HAP-1 (cell line): Measurements from ENCODE around the gene BIRC3.
"Not testable (repeated sequence)": the region's sequence is repeated elsewhere in the genome, so short reads cannot be mapped to it uniquely, and the experiment has no call there.

Source experiments
- DNase-seq, 2 experiments: peaks; one replicate each; pipeline ENCODE4 v3.0.0-alpha.2; 2016 to 2020; ENCODE audit warnings: low spot score in 2 of 2
- H3K27me3 ChIP-seq: fragments of 250-450 bp; sonication (Bioruptor Pico); 2 replicates; pipeline ENCODE4 v1.5.1; 2020; ENCODE audit warnings: low read depth, mild to moderate bottlenecking, moderate library complexity
- H3K36me3 ChIP-seq: fragments of 250-450 bp; sonication (Bioruptor Pico); replicated peaks from 2 replicates; pipeline ENCODE4 v1.5.1; 2020; ENCODE audit warnings: mild to moderate bottlenecking
- H3K4me1 ChIP-seq: fragments of 250-450 bp; sonication (Bioruptor Pico); 2 replicates; pipeline ENCODE4 v1.5.1; 2020; ENCODE audit warnings: mild to moderate bottlenecking
- H3K4me3 ChIP-seq: fragments of 250-450 bp; sonication (Bioruptor Pico); 2 replicates; pipeline ENCODE4 v1.5.1; 2020; ENCODE audit warnings: mild to moderate bottlenecking, moderate library complexity
- H3K9me3 ChIP-seq: fragments of 250-450 bp; sonication (Bioruptor Pico); 2 replicates; pipeline ENCODE4 v1.5.1; 2020; ENCODE audit warnings: mild to moderate bottlenecking, moderate library complexity
- in situ Hi-C: fragments of 300-500 bp; cut with MboI; formaldehyde crosslinking; loops from 3 replicates; pipeline ENCODE4 v1.14.3; 2020; ENCODE audit warnings: low sequenced_read_pairs, inconsistent platforms, mixed read lengths

BIRC3 gene

GRCh38 chr11:102322560-102322959 is 5.3 kb downstream of the BIRC3 start:
- in situ Hi-C loops = no loop called here
- Histone ChIP-seq H3K36me3 (no peaks in the 10 kb centered on the region), H3K27me3 (no peaks in the 10 kb centered on the region), H3K4me1 (no peaks in the 10 kb centered on the region), H3K4me3 (no peak overlapping the region), H3K9me3 (no peaks in the 10 kb centered on the region)
- no peak for DNase-seq

- DNase-seq = no peak
- no peaks in the 10 kb centered on the region for H3K36me3 ChIP-seq
- no peaks in the 10 kb centered on the region for H3K9me3 ChIP-seq
- no peaks in the 10 kb centered on the region for H3K27me3 ChIP-seq
- in situ Hi-C loops = no loop called here
- H3K4me3 ChIP-seq = no peak overlapping the region
- H3K4me1 ChIP-seq = no peaks in the 10 kb centered on the region
Observed at GRCh38 chr11:102323542-102324251, 6.4 kb downstream of the BIRC3 start.

- no peak for DNase-seq
- H3K9me3 ChIP-seq = no peaks in the 10 kb centered on the region
- H3K4me3 ChIP-seq = no peak overlapping the region
- no peaks in the 10 kb centered on the region for H3K4me1 ChIP-seq
- H3K36me3 ChIP-seq = no peaks in the 10 kb centered on the region
- in situ Hi-C loops = no loop called here
- H3K27me3 ChIP-seq = no peaks in the 10 kb centered on the region
Observed at GRCh38 chr11:102325088-102325487, 7.8 kb downstream of the BIRC3 start.

- Histone ChIP-seq H3K36me3 (no peaks in the 10 kb centered on the region), H3K4me3 (no peak overlapping the region), H3K9me3 (no peaks in the 10 kb centered on the region), H3K4me1 (no peaks in the 10 kb centered on the region), H3K27me3 (no peaks in the 10 kb centered on the region)
- no peak for DNase-seq
- in situ Hi-C loops = no loop called here
Observed at GRCh38 chr11:102328748-102329147, 11.5 kb downstream of the BIRC3 start.

- no peaks in the 10 kb centered on the region for H3K4me1 ChIP-seq
- no peaks in the 10 kb centered on the region for H3K27me3 ChIP-seq
- H3K36me3 ChIP-seq = no peaks in the 10 kb centered on the region
- no peak overlapping the region for H3K4me3 ChIP-seq
- no peak for DNase-seq
- H3K9me3 ChIP-seq = no peaks in the 10 kb centered on the region
- in situ Hi-C loops = no loop called here
Observed at GRCh38 chr11:102330231-102330630, 12.9 kb downstream of the BIRC3 start.

- in situ Hi-C loops = no loop called here
- H3K36me3 ChIP-seq = no peaks in the 10 kb centered on the region
- peaks cover 4% of the 10 kb centered on the region; the same call in 1 of the 2 replicates for H3K27me3 ChIP-seq
Observed at GRCh38 chr11:102331341-102331740, 14.1 kb downstream of the BIRC3 start.

GRCh38 chr11:102332611-102332994 is 15.3 kb downstream of the BIRC3 start:
- in situ Hi-C loops = no loop called here
- Histone ChIP-seq H3K9me3 (no peaks in the 10 kb centered on the region), H3K4me3 (no peak overlapping the region), H3K36me3 (no peaks in the 10 kb centered on the region), H3K4me1 (no peaks in the 10 kb centered on the region), H3K27me3 (peaks cover 10% of the 10 kb centered on the region; the same call in 1 of the 2 replicates)
- DNase-seq = no peak

More at GRCh38 chr11:102331341-102331740, 14.1 kb downstream of the BIRC3 start:
- Histone ChIP-seq H3K4me1 (no peaks in the 10 kb centered on the region), H3K9me3 (no peaks in the 10 kb centered on the region), H3K4me3 (no peak overlapping the region)
- DNase-seq = no peak

GRCh38 chr11:102338479-102339010 is 21.3 kb downstream of the BIRC3 start:
- DNase-seq = no peak
- Histone ChIP-seq H3K36me3 (no peaks in the 10 kb centered on the region), H3K4me3 (no peak overlapping the region), H3K27me3 (peaks cover 19% of the 10 kb centered on the region), H3K9me3 (no peaks in the 10 kb centered on the region), H3K4me1 (no peaks in the 10 kb centered on the region)
- in situ Hi-C loops = no loop called here

- in situ Hi-C loops = loop anchor here (5.0 kb wide), 1 partner anchor 156 kb away; no protein-coding TSS in a partner anchor
- not testable (repeated sequence) for H3K4me1 ChIP-seq
Observed at GRCh38 chr11:102341311-102341710, 24.0 kb downstream of the BIRC3 start.

GRCh38 chr11:102341844-102342318 is 24.6 kb downstream of the BIRC3 start:
- H3K4me3 ChIP-seq = no peak overlapping the region
- H3K9me3 ChIP-seq = no peaks in the 10 kb centered on the region
- H3K4me1 ChIP-seq = no peaks in the 10 kb centered on the region; the same call in 1 of the 2 replicates
- peak; percentile 69 to 84 for DNase-seq
- in situ Hi-C loops = loop anchor here (5.0 kb wide), 1 partner anchor 155 kb away; no protein-coding TSS in a partner anchor
- H3K27me3 ChIP-seq = peaks cover 9% of the 10 kb centered on the region
- no peaks in the 10 kb centered on the region for H3K36me3 ChIP-seq

More at GRCh38 chr11:102341311-102341710, 24.0 kb downstream of the BIRC3 start:
- DNase-seq, H3K9me3 ChIP-seq, H3K36me3 ChIP-seq, H3K4me3 ChIP-seq: not testable (repeated sequence)
- peaks cover 14% of the 10 kb centered on the region for H3K27me3 ChIP-seq

GRCh38 chr11:102343809-102344208 is 26.5 kb downstream of the BIRC3 start:
- in situ Hi-C loops = loop anchor here (5.0 kb wide), 1 partner anchor 153 kb away; no protein-coding TSS in a partner anchor
- H3K36me3 ChIP-seq = no peaks in the 10 kb centered on the region; the same call in 1 of the 2 replicates
- H3K27me3 ChIP-seq = peaks cover 9% of the 10 kb centered on the region
- peaks cover 4% of the 10 kb centered on the region; the same call in 1 of the 2 replicates for H3K4me1 ChIP-seq
- no peak for DNase-seq
- H3K9me3 ChIP-seq = no peaks in the 10 kb centered on the region
- no peak overlapping the region for H3K4me3 ChIP-seq

- no peak for DNase-seq
- in situ Hi-C loops = loop anchor here (5.0 kb wide), 1 partner anchor 59 kb away; no protein-coding TSS in a partner anchor
- H3K27me3 ChIP-seq = peaks cover 1% of the 10 kb centered on the region; the same call in 1 of the 2 replicates
- H3K4me3 ChIP-seq = peak overlapping the region; percentile 82
- peaks cover 7% of the 10 kb centered on the region for H3K4me1 ChIP-seq
- no peaks in the 10 kb centered on the region for H3K9me3 ChIP-seq
- peaks cover 4% of the 10 kb centered on the region; the same call in 1 of the 2 replicates for H3K36me3 ChIP-seq
Observed at GRCh38 chr11:102345904-102346303, 28.6 kb downstream of the BIRC3 start.

- DNase-seq = no peak
Observed at GRCh38 chr11:102346456-102346747, 29.1 kb downstream of the BIRC3 start.

More at GRCh38 chr11:102346456-102346747, 29.1 kb downstream of the BIRC3 start:
- in situ Hi-C loops = loop anchor here (5.0 kb wide), 1 partner anchor 59 kb away; no protein-coding TSS in a partner anchor
- H3K27me3 ChIP-seq = no peaks in the 10 kb centered on the region
- no peaks in the 10 kb centered on the region for H3K9me3 ChIP-seq
- peaks cover 4% of the 10 kb centered on the region; the same call in 1 of the 2 replicates for H3K36me3 ChIP-seq
- peaks cover 7% of the 10 kb centered on the region for H3K4me1 ChIP-seq
- H3K4me3 ChIP-seq = peak overlapping the region; percentile 82
